Uterus (tissue), 4 donors: Measurements from ENCODE around the gene UBE2QL1. TPM values are rescaled to one million over a fixed set of nuclear protein-coding genes. Genes with fewer than 3 reads are reported as not detected.

ENCODE experiments used
- DNase-seq, 2 donors: peaks; one replicate each; pipeline ENCODE4 v3.0.0-alpha.2; 2019 to 2020
- H3K27ac ChIP-seq, 2 donors: fragments of 200-600 bp; sonication (generic); 1 replicate in 1 of 2; 2 replicates in 1 of 2; pipeline ENCODE4 v1.5.1; 2016 to 2018
- H3K27me3 ChIP-seq, 2 donors: fragments of 200-600 bp; sonication (generic); one replicate each; pipeline ENCODE4 v1.5.1; 2018 to 2019; ENCODE audit warnings: control low read depth in 1 of 2
- H3K36me3 ChIP-seq, 2 donors: fragments of 200-600 bp; sonication (generic); one replicate each; pipeline ENCODE4 v1.5.1; 2019; ENCODE audit warnings: control low read depth in 1 of 2
- H3K4me1 ChIP-seq, 2 donors: fragments of 200-600 bp; sonication (generic); one replicate each; pipeline ENCODE4 v1.5.1; 2018 to 2019; ENCODE audit warnings: control low read depth in 1 of 2
- H3K4me3 ChIP-seq, 2 donors: fragments of 200-600 bp; sonication (generic); 1 replicate in 1 of 2; 2 replicates in 1 of 2; pipeline ENCODE4 v1.5.1; 2018 to 2019; ENCODE audit warnings: mild to moderate bottlenecking in 1 of 2
- H3K9me3 ChIP-seq, 2 donors: fragments of 200-600 bp; sonication (generic); one replicate each; pipeline ENCODE4 v1.5.1; 2019; ENCODE audit warnings: control low read depth in 1 of 2
- CTCF ChIP-seq, 4 experiments: fragments of 200-600 bp in 2 of 4; fragments of 450-650 bp in 2 of 4; sonication (generic) in 2 of 4; IDR thresholded peaks; one replicate each; pipeline ENCODE4 v1.5.1; 2016 to 2019; ENCODE audit warnings: antibody characterized with exemption in 4 of 4, mild to moderate bottlenecking in 2 of 4, moderate library complexity in 1 of 4
- POLR2A ChIP-seq, 2 donors: fragments of 450-650 bp; IDR thresholded peaks; one replicate each; pipeline ENCODE4 v1.6.1; 2016; ENCODE audit warnings: antibody characterized with exemption in 2 of 2, mild to moderate bottlenecking in 1 of 2, moderate library complexity in 1 of 2
- intact Hi-C: fragments of 100-400 bp; cut with DNase I; formaldehyde crosslinking; loops from one replicate; pipeline ENCODE4 v1.15.1; 2023; ENCODE audit warnings: low total_unique reads
- total RNA-seq, 4 donors: library from RNA; depleted of rRNA in 3 of 4; stranded (reverse); fragments of >200 nt in 3 of 4; gene quantifications; one replicate each; pipeline versions ENCODE4 v1.1.0 to v1.2.4, GENCODE V29; 2014 to 2023
- donor health status: DM: yes; HTN: yes; CAD: no.

The UBE2QL1 gene
- total RNA-seq, 4 donors from 2014 or later = 0.34 to 0.90 TPM; not detected in 2

DNA sequence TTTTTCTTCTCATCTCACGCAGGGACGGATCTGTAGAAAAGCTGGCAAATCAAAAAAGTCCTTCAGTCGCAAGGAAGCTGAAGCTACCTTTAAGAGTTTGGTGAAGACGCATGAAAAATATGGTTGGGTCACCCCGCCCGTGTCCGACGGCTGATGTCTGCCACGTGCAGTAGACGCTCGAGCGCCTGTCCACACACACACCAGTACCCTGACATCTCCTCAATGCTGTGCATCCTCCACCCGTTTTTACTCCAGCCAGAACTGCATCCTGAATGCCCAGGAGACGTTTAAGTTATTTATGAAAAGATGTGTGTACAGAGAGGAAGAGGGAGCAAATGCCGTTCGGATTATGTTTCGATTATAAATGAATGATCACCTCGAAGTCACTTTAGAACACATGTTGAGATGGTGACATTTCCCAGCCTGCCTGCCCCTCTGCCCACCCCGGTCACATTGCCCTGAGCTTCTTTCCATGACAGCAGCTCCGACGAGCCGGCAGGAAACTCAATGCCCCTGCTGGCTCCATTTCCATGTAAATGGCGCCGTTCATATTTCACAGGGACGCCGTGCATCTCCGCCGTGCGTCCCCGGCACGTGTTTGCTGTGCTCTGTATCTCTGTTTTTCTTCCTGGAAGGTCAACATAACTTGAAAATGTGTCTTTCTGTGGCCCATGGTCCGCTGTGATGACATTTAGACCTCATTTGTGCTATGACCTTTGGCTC, 42.7 kb downstream of the UBE2QL1 start:
- Histone ChIP-seq H3K4me1 (no peaks in the 10 kb centered on the region), H3K9me3 (no peaks in the 10 kb centered on the region), H3K4me3 (no peak overlapping the region), H3K36me3 (no peaks in the 10 kb centered on the region), H3K27me3 (no peaks in the 10 kb centered on the region), H3K27ac (no peak overlapping the region)
- DNase-seq = no peak
- no peak for TF ChIP-seq CTCF (IDR thresholded peaks at IDR 0.05)
- no peak for TF ChIP-seq POLR2A (IDR thresholded peaks at IDR 0.05)
- intact Hi-C loops = no loop called here

DNA sequence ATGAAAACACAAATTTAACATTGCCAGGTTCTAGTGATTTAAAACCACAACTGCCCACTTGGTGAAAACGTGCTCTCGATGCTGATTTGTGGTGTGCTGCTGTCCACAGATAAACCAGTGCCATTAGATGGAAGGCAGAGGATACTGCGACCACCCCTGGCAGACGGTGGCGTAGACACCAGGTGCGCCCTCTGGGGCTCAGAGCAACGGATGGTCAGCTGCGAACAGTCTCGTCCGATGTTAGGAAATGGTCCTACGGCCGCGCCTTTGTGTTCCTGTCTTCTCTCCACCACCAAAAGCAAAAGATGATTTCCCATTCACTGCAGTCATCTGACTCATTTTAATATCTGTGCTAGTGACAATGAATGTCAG, 43.2 kb downstream of the UBE2QL1 start:
- intact Hi-C loops = no loop called here
- no peak for TF ChIP-seq POLR2A (IDR thresholded peaks at IDR 0.05)
- TF ChIP-seq CTCF (IDR thresholded peaks at IDR 0.05) = no peak
- Histone ChIP-seq H3K27me3 (no peaks in the 10 kb centered on the region), H3K27ac (no peak overlapping the region), H3K36me3 (no peaks in the 10 kb centered on the region), H3K4me1 (no peaks in the 10 kb centered on the region), H3K4me3 (no peak overlapping the region), H3K9me3 (no peaks in the 10 kb centered on the region)
- no peak for DNase-seq

DNA sequence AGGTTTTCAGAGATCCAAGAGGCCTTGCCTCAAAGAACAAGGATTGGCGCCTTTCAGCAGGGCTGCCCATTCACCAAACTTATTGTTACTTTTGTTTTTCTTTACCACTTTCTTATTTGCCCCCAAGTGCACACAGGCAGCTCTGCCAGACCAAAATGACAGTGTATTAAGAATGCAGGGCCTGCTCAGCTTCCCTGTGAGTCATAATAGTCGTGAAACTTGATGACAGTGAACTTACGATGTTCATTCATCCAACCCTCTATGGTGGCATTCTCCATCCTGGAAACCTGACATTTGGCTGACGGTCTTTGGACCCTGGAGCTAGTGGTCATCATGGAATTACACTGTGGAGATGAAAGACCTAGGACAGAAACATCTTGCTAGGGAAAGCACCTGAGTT, 44.3 kb downstream of the UBE2QL1 start:
- H3K36me3 ChIP-seq = no peaks in the 10 kb centered on the region
- no peaks in the 10 kb centered on the region for H3K27me3 ChIP-seq
- intact Hi-C loops = no loop called here
- no peaks in the 10 kb centered on the region for H3K9me3 ChIP-seq
- DNase-seq = no peak
- no peaks in the 10 kb centered on the region for H3K4me1 ChIP-seq
- H3K4me3 ChIP-seq = no peak overlapping the region
- TF ChIP-seq CTCF (IDR thresholded peaks at IDR 0.05) (no peak), POLR2A (IDR thresholded peaks at IDR 0.05) (no peak)
- H3K27ac ChIP-seq = no peak overlapping the region

DNA sequence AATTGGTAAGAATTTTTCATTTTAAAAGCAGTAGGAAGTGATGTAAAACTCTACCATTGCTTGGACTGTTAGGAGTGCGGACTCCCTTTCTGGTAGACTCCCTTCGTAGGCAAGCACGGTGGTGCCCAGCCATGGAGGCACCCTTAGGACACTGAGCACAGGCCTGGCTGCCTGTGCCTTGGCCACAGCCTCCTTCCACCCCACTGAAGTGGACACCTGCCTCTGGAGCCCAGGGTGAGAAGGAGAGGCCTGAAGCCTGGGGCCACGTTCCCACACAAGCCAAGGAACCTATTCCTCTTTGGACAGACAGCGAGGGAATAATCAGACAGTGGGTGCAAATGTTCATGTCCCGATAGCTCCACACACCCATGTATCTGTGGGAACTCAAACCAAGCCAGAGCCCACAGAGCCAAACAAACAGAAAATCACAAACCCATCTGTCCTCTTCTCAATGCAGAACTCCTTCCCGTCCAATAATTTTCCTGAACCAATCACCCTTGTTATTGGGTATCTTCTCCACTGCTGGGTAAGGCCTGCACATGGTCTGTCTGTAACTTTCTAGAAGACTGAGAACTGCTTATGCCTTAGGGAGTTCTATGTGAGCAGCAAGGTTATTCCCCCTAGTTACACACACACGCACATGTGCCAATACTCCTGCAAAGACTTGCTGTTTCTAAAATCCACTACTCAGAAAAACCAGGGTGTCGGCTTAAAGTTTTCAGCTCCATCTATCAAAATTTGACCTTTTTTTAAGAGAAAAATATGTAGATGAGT, 45.2 kb downstream of the UBE2QL1 start:
- no peak overlapping the region for H3K4me3 ChIP-seq
- TF ChIP-seq POLR2A (IDR thresholded peaks at IDR 0.05) (no peak), CTCF (IDR thresholded peaks at IDR 0.05) (no peak)
- H3K36me3 ChIP-seq = no peaks in the 10 kb centered on the region
- no peak overlapping the region for H3K27ac ChIP-seq
- H3K9me3 ChIP-seq = no peaks in the 10 kb centered on the region
- no peaks in the 10 kb centered on the region for H3K27me3 ChIP-seq
- no peaks in the 10 kb centered on the region for H3K4me1 ChIP-seq
- intact Hi-C loops = no loop called here
- no peak for DNase-seq

- H3K27ac ChIP-seq = no peak overlapping the region
- H3K27me3 ChIP-seq = no peaks in the 10 kb centered on the region
- H3K9me3 ChIP-seq = no peaks in the 10 kb centered on the region
- no peak for DNase-seq
- intact Hi-C loops = no loop called here
- no peak for TF ChIP-seq POLR2A (IDR thresholded peaks at IDR 0.05)
- no peak for TF ChIP-seq CTCF (IDR thresholded peaks at IDR 0.05)
- no peaks in the 10 kb centered on the region for H3K4me1 ChIP-seq
- no peak overlapping the region for H3K4me3 ChIP-seq
- H3K36me3 ChIP-seq = no peaks in the 10 kb centered on the region
Observed at GRCh38 chr5:6494939-6495338, 46.3 kb downstream of the UBE2QL1 start.
